GM10847 (cell line): ENCODE results near the gene ABHD16A.

ENCODE experiments used
- POLR2A ChIP-seq: IDR thresholded peaks from 2 replicates; pipeline ENCODE4 v1.6.1; 2011; ENCODE audit not compliant: insufficient read length; ENCODE audit errors: extremely low read depth

The ABHD16A gene

DNA sequence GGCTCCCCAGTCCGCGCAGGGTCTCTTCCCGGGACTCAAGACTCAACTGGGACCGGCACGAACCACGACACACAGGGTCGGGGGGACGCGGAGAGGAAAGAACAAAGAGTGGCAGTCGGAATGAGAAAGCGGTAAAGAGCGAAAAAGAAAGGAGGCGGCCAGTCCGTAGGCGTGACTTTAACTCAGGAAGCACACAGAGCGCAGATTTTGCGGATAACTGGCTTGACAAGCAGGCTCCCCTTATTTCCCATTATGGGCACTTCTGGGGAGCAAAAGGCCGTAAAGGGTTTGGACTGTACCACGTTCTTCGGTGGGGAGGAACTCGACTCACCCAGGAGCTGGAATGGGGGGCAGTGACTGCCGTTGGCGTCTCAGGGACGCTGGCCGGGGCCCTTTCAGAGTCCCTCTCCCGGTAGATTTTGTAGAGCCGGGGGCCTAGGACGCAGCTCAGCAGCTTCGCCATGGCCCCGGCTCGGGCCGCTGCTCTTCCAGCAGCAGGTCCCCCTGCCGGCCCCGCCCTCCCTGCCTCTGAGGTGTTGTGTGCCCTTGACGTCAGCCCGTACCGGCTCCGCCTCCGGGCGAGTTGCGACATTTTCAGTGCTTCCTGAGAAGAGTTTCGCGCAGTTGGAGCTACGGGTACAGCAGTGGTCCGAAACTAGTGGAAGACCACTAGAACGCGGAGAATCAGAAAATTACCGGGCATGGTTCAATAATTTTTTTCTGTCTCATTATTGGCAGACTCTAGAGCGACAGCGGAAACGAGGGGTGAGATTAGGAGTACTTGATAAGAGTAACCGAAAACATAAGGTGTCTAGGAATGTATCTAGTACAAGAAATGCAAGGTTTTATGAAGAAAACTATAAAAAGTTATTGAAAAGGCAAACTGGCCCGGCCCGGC, at the start of gene ABHD16A:
ABHD16A (minus strand) TSS at position 506 of the 898 bp plus-strand sequence; CDS start at position 463, 43 bp downstream.
- TF ChIP-seq POLR2A = peak; percentile 89

DNA sequence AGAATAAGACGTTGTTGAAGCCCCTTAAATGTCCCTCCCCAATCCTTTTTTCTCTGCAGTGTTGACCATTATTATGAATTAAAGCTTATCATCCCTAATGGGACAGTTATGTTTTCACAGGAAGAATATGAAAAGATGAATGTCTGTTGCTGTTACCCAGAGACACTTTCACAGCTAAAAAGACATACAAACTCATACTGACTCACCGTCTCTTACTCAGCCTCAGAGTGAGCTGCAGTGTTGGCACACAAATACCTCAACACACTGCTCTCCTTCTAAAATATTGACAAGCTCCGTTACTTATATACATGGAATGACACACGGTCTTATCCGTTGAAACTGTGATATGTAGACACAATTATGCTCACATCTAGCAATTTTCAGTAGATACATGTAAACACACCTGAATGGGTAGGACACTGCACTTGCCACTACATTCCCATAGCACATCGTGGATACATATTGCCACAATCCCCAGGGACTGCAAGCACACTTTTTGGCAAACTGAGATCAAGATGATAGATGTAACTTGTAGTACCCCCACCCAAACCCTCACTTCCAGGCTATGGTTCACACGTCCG, 49.7 kb upstream of the ABHD16A start:
- no peak for TF ChIP-seq POLR2A

DNA sequence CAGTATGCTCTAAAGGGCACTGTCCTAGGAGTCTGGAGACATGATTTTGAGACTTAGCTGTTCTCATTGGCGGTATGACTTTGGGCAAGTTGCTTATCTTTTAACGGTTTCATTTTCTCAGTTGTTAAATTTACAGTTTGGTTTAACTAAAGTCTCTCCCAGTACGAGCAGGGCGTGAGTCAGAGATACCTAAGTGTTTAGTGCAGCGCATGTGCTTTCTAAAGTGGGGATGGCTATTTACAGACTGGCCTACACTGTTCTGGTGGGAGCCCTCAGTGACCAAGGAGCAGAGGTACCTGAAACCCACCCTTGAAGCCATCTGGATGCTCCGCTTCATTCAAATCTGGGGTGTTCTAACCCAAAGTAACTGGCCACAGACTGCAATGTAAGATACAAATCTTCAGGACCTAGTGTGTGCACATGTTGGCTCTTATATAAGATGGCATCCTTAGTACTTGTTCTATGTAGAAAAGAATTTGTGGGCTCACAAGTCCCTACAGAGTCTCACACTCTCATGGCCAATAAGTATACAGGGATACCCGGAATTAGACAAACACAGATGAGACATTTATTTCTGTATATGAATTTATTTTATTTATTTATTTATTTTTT, 47.4 kb upstream of the ABHD16A start:
- no peak for TF ChIP-seq POLR2A

DNA sequence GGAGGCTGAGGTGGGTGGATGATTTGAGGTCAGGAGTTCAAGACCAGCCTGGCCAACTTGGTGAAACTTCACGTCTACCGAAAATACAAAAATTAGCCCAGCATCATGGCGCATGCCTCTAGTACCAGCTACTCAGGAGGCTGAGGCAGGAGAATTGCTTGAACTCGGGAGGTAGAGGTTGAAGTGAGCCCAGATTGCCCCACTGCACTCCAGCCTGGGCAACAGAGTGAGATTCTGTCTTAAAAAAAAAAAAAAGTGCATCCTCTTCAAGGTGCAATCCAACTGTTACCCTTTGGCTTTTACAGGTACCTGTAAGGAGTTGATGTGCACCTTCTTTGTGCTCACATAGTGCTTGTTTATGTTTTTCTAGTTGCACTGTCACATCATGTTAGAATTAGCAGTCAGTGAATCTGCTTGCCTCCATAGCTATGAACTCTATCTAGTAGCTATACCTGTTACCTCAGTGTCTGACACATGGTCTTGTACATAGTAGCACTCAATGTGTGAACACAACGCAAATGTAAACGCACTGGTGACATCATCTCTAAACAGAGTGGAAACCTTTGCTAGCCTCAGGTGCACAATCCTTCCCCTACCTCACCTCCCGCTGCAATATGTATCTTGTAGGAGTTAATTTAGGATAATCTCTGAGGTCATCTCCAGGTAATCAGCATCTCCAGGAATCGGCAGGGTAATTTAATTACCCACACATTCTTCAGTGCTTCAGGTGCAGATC, 46.3 kb upstream of the ABHD16A start:
- TF ChIP-seq POLR2A = no peak

DNA sequence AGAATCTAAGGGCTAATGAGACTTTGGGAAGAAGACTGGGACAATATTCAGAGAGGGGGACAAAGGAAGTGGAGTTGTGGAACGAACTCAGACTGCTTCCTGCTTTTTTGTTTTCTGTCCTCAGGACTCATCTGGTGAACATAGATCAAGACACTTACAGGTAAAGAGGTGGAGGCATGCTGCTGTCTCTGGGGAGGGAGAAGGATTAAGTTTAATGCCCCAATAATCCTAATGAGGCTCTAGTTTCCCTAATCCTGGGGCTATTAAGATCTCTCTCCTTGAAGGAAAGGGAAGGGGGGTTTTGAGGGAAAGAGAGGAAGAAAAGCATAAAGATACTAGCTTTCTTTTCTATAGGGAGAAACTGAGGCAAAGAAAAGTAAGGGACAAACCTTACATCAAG, 41.3 kb upstream of the ABHD16A start:
- no peak for TF ChIP-seq POLR2A

DNA sequence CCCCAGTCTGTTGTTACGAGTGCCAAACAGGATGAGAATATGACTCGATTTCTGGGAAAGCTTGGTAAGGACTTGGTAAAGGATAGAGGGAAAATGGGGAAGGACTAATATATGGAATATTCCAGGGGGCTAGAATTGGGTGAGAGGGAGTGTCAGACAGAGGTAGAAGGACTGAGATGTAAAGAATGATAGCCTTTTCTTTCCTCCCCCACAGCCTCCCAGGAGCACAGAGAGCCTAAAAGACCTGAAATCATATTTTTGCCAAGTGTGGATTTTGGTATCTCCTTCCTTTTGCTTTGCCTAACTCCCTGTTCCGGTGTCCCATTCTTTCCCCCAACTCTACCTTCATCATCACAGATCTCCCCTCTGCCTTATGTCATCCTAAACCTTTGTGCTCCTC, 39.8 kb upstream of the ABHD16A start:
- no peak for TF ChIP-seq POLR2A

DNA sequence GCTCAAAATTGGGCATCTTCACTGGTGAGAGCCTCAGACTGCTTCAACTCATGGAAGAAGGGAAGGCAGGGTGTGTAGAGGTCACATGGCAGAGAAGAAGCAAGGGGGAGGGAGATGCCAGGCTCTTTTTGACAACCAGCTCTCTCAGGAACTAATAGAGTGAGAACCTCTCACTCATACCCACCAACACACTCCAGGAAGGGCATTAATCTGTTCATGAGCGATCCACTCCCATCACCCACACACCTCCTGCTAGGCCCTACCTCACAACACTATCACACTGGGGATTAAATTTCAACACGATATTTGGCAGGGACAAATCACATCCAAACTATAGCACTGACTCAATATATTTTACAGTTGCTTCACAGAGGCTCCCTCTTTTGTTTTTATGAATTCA, 38.7 kb upstream of the ABHD16A start:
- no peak for TF ChIP-seq POLR2A

DNA sequence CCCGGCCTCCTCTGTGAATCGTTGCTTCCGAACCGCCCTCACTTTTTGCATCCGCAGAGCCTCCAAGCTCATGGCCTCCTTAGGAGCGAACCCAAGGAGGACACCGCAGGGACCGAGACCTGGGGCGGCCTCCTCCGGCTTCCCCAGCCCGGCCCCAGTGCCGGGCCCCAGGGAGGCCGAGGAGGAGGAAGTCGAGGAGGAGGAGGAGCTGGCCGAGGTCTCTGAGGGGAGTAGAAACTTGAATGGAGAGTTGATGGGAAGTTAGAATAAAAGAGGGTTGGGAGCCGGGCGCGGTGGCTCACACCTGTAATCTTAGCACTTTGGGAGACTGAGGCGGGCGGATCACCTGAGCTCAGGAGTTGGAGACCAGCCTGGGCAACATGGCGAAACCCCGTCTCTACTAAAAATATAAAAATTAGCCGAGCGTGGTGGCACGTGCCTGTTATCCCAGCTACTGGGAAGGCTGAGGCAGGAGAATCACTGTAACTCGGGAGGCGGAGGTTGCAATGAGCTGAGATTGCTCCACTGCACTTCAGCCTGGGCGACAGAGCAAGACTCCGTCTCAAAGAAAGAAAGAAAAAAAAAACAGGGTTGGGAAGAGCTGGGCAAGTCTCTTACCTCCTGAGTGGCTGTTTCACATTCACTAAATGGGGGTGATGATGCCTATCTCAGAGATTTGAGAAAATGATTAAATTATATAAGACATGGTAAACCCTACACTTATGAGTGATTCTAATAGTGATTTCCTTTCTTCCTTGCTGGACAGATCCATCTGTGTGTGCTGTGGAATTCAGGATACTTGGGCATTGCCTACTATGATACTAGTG, 37.5 kb upstream of the ABHD16A start:
- TF ChIP-seq POLR2A = no peak

DNA sequence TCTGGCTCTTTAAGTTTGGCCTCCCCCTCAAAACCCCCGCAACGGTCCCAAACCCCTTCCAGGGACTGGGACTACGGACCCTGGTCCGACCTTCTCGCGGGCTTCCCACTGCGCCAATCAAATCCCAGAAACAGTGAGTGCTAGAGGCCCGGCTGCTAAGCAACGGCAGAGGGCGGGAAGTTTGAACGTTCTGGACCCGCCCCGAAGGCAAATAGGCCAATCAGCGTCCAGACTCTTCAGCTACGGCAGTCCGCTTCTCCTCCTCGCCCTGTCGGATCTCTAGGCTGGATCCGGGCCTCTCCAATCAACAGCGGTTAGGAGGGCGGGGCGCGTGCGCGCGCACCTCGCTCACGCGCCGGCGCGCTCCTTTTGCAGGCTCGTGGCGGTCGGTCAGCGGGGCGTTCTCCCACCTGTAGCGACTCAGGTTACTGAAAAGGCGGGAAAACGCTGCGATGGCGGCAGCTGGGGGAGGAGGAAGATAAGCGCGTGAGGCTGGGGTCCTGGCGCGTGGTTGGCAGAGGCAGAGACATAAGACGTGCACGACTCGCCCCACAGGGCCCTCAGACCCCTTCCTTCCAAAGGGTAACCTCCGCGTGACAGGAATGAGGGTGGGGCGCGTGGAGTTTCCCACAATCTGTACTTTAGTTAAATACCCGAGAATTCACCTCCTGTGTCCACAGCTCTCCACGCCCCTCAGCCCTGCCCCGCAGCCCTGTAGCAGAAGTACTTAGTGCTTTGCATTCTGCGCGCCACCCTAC, 36.7 kb upstream of the ABHD16A start, which contains the start of gene MSH5:
MSH5 (plus strand) TSS at position 367 of the 758 bp plus-strand sequence. CDS start 462 bp downstream, outside the sequence.
- TF ChIP-seq POLR2A = peak; percentile 19

DNA sequence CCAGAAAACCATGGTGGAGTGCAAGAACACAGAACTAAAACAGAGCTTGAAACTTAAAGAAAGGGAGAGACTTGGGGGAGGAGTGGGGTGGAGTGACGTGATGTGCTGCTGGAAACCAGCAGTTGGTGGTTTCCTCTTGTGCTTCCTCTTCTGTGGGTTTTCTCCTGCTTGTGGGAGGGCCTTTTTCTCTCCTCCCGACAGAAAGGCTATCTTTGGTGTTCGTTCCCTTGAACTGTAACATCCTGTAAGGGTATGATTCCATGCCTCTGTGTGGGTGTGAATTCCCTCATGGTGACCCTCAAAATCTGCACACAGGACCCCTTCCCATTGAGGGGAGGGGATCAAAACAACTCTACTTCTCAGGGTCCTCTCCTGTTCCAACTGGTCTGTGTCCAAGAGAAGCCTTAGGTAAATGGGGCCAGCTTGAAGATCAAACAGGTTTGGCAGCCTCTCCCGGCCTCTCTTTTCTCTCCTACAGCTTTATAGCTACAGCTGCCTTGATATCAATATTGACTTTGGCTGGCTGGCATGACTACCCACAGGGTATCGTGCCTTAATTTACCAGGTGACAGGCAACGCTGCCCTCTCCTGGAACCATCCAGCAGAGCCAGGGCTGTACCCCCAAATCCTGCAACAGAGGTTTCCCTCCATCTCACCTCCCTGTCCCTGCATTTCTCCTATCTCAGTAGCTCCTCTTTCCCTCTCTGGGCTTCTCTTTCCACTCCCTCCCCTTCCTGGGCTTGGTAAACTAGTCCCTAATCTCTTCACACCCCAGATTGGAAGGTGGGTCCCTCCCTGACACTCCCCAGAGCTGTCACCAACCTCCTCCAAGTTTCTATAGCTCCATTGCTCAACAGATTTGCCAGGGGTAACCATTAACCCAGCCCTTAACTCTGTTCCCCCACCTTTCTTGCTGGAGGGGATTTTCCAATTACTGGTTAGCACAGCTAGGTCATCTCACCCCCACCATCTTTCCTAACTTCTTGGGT, 35.2 kb upstream of the ABHD16A start:
- TF ChIP-seq POLR2A = peak; percentile 19

DNA sequence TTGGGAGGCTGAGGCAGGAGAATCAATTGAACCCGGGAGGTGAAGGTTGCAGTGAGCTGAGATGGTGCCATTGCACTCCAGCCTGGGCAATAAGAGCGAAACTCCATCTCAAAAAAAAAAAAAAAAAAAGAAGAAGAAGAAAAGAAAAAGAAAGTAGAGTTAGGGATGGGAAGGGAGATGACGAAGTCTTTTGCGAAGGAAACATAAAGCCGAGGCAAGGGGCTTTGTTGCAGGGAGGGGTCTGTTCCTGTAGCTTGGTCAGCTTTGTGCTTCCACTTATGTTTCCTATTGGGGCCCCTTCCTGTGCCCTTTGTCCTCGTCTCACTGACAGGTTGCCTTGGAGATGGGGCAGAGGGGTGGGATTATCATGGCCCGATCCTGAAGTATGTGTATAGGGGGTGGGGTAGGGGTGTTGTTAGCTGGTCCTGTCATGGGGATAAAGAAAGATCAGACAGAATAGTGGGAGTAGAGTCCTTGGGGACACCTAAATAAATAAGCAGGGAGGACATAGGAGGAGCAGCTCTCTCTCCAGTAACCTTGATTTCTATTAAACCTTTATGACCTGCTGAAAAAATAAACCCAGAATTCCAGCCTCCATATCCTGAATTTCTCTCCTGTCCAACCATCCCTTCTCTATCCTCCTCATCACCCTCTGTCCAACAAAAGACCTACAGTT, 34.3 kb upstream of the ABHD16A start:
- TF ChIP-seq POLR2A = no peak

DNA sequence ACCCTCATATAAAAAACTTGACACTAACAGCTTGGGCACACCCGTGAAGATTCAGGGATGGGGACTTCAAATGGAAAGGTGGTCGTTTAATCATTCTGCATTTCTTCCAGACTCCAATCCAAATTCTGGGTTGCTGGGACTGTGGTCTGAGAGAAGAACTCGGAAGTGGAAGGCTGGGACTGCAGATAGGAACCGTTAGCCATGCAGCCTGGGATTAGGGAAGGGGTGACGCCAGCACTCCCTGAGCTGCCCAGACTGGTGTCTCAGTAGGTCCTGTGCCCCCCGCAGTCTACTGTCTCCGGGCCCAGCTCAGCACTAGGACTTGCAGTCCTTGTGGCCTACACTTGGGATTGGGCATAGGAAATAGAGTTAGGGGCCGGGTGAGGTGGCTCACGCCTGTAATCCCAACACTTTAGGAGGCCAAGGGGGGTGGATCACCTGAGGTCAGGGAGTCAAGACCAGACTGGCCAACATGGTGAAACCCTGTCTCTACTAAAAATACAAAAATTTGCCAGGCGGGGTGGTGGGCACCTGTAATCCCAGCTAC, 33.7 kb upstream of the ABHD16A start:
- TF ChIP-seq POLR2A = no peak
